EL (cell line): Measurements from ENCODE around the gene FSTL1.

ENCODE experiments used
- DNase-seq: peaks from one replicate; pipeline ENCODE4 v3.0.0-alpha.2; 2016

FSTL1 gene

GRCh38 chr3:120468635-120469295 lies 18.0 kb upstream of the FSTL1 start:
- DNase-seq, result no peak

- DNase-seq, result no peak
Measured at GRCh38 chr3:120462409-120462959, 11.7 kb upstream of the FSTL1 start.

- DNase-seq, result peak; percentile 28
Measured at GRCh38 chr3:120461416-120461815, 10.6 kb upstream of the FSTL1 start.

DNA sequence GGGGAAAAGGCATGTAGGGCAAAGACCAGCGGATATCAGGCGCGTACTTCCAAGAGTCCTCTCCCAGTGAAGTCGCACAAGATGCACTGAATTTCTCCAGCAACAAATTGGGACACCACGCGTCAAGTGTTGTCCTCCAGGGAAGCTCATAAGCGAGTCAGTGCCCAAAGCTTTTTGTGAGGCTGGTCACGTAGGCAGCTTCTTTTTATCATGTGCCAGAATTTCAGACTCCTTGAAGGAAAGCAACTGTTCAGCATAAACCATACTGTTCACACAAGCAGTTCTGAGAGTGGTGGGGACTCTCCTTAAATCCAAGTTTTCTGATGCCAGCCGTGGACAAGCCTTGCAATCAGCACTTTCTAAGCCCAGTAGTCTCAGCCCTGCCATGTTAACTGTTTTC lies 10.1 kb upstream of the FSTL1 start:
- DNase-seq, result no peak

GRCh38 chr3:120460181-120460790 lies 9.5 kb upstream of the FSTL1 start:
- DNase-seq, result no peak

- DNase-seq, result peak; percentile 26
Measured at GRCh38 chr3:120459196-120459595, 8.4 kb upstream of the FSTL1 start.

- DNase-seq, result no peak
Measured at GRCh38 chr3:120457827-120458226, 7.0 kb upstream of the FSTL1 start.

DNA sequence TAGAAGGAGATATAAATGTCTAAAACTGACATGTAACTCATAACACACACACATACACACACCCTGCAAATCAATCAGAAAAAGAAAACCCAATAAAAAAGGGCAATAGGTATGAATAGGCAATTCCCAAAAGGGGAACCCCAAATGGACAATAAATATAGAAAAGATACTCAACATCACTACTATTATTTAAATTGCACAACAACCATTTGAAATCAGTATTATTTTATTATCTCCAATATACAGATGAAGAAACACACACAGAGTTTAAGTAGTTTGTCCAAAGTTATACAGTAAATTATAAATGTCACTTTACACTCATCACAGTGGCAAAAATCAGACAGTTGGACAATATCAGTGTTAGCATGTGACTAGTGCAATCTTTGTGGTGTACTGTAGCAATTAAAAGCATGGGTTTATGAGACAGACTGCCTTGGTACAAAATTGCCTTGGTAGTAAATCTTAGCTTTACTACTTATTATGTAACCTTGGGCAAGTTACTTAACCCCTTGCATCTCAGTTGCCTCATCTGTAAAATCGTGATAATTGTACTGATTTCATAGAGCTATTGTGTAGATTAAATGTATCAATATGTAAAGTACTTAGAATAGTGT lies 3.4 kb upstream of the FSTL1 start:
- no peak for DNase-seq

DNA sequence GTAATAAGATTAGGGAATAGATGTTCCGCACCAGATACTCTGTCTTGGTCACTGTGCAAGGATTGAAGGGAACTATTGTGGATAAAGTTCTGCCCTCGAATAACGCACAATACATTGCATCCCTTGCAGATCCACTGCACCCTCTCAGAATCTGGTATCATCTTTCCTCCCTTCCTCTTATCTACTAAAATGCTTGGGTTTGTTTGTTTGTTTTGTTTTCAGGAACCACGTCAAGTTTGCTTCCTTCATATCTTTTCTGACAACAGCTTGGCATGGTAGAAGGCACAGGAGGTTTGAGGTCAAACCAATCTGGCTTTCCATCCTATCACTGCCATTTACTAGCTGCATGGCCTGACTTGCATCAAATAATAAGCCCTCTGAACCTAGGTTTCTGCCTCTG lies 2.0 kb upstream of the FSTL1 start:
- no peak for DNase-seq

GRCh38 chr3:120451806-120452205 lies 1.0 kb upstream of the FSTL1 start:
- peak; percentile 14 for DNase-seq

DNA sequence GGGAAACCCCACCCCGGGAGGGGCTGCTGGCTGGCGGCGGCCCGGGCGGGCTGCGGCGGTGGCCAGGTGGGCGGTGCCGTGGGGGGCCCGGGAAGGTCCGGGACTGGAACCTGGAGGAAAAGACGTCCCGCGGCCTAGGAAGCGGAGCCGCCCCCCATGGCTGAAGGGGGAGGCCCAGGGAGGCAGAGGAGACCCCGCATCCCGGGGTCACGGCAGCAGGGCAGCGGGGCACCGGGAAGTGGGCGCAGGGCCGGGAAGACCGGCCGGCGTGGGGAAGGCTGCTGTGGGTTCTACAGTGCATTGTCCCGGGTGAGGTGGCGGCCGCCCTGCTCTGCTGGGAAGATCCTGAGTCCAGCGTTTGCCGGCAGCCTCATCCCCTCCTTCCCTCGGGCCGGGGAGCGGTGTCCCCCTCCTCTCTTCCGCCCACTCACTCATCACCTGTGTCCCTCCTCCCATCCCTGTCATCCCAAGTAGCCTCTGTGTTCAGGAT lies 525 bp upstream of the FSTL1 start:
- DNase-seq, result peak; percentile 29

DNA sequence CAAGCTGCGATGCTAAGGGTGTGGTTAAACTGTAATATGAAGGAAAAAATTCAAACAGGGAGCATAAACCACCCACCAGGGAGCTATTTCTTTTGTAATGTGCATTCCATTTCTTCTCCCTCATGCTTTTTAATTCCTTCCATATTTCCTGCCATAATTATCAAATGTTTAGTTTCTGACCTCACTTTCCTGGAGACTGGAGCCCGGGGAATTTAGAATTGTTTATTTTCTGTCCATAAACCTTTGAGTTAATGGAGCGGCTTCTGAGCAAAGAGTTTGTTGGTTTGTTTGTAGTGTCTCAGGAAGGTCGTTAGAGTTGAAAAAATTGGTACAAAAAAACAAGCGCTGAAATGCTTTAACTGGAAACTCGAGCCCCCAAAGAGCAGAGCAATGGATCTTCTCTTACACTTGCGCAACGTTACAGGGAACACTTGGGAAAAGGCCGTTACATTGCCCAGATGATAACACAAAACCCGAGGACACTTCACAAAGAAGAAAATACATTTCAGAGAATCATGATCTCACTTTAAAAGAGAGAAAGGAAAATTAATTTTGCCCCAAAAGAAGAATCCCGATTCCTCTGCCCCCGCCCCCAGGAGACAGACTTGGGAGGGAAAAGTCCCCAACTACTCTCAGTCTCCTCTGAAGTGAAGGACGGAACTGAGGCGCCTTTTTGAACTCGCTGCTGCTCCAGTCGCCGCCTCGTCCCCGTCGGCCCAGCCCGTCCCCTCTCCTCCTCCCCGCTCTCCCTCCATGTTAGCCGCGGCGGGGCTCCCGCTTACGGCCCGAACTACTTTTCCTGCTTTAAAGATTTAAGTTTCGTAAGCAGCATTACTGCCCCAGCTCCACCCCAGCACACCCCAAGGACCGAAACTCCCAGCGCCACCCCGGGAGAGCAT lies 842 bp downstream of the FSTL1 start:
- DNase-seq, result peak; percentile 56

DNA sequence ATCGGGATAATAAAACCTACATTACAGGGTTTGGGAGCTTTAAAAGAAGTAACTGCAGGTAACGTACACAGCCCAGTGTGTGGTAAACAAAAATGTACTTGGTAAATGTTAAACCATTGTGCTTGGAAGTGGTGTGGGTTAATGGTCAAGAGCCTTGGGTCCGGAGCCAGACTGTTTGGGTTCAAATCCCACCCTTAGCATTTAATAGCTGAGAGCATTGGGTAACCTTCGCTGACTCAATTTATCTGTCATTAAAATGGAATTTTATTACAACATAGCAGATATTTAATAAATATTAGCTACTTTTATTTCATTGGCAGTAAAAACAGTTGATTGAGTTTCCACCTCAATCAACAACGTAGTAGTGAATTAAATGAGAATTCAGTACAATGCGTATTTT lies 1.5 kb downstream of the FSTL1 start:
- peak; percentile 56 for DNase-seq

- DNase-seq, result peak; percentile 92
Measured at GRCh38 chr3:120448756-120449155, 2.0 kb downstream of the FSTL1 start.

GRCh38 chr3:120446891-120447668 lies 3.7 kb downstream of the FSTL1 start:
- peak; percentile 25 for DNase-seq

DNA sequence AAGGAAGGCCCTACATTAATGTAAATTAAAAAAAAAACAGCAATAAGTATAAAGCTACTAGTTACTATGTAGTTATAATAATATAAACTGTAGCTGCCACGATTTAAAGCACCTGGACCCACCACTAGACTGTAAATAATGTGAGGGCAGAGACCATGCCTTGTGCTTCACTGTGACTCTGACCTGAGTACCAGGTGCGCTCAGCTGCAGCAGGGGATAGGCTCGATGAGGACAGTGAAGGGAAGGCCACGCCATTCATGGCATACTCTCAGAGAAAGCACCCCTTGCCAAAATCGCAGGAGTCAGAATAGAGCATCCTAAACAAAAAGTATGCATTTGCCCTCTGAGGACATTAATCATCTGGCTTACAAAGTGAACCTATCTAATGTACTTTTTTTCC lies 5.1 kb downstream of the FSTL1 start:
- no peak for DNase-seq

DNA sequence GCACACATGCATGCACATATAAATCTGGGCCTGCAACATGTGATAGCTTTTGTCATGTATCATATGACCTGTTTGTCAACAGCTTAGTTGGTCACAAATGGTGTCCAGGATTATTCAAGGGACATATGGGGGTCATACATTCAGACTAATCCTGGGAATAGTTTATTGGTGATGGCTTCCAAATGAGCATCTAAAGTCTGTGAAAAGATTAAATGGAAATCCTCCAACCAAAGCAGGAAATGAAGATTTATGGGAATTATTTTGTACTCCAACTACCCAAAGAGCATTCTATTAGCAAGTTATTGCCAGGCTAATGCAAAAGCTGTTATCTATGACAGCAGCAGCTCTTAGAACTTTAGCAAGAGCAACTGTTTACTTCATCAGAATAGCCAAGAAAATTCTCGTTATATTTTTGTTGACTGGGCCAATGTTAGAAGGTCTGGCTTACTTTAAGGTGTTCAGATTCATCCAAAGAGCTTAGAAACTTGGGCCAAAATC lies 7.1 kb downstream of the FSTL1 start:
- no peak for DNase-seq

GRCh38 chr3:120442975-120443517 lies 7.7 kb downstream of the FSTL1 start:
- DNase-seq, result peak; percentile 42

- no peak for DNase-seq
Measured at GRCh38 chr3:120441776-120442175, 9.0 kb downstream of the FSTL1 start.

DNA sequence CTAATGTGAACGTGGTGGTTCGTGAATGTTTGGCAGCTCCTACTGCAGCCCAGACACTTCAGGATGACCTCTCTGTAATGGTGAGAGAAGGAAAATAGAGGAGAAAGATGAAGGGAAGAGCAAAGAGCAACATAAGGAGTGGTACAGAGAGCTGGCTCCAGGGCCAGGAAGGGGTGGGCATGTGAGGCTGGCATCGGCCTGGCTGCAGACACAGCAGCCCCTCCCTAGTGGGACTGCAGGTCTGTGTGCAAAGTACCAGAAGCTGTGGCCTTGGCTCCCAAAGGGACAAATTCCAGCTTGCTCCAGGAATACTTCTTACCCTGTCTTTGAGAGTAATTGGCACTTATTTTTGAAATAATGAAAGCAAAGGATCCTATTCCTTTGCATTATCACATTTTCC lies 10.0 kb downstream of the FSTL1 start:
- no peak for DNase-seq

- peak; percentile 75 for DNase-seq
Measured at GRCh38 chr3:120440001-120440703, 10.6 kb downstream of the FSTL1 start.
